HG03378 (cell line): ENCODE measurements around the gene RABAC1.

Source experiments
- ATAC-seq: cut with Tn5 transposase; IDR thresholded peaks from one replicate; pipeline ENCODE4 v1.9.1; 2021; ENCODE audit warnings: mild to moderate bottlenecking, moderate library complexity; ENCODE audit not compliant: unreplicated experiment

RABAC1 gene

DNA sequence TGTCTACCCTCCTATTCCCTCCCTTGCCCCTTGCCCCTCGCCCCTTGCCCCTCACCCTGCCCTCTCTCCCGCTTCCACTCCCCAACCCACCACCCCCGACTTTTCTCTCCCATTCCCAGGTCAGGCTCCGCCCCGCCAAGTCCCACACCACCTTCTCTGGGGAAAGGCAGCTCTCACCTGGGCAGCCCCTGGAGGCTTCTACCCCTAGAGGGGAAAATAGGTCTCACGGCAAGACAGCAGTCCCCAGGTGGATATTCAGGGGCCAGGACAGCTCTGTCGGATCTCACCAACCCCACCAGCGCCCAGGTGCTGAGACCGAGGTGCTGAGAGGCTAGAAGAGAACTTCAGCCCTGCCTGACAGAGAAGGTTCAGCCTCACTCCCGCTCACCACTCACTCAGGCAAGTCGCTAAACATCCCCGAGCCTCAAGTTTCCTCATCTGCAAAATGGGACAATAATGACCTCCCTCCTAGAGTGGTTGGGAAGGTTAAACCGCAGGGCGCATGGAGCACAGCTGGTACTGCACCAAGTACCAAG is 29.5 kb downstream of the RABAC1 start:
- no peak for ATAC-seq

DNA sequence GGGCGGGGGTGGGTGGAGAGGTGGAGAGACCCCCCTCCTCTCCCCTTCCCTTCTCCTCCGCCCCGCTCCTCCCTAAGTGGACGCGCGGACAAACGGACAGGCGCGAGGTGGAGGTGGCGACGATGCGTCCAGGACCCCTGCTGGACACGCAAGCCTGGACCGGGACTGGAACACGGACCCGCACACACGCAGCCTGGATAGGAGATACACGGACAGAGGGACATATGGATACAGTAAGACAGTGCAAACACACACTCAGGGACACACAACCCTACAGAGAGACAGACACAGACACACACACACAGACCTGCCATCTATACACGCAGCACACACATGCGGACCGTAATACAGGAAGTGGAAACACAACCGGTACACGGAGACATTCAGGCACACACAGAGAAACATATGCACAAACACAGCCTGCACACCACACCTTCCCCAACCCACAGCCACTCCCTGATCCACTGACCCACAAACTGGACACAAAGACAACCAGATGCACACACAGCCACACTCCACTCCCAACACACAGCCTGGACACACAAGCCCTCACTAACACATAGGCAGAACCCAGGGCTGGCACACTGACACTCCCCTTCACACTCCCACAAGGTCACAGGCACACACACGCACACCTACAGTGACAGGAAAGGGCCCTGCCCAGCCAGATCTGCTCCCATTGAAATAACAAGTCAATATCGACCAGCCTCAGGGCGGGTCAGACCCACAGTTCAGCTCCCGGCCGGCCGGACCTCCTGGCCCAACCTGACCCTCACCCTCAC is 30.2 kb downstream of the RABAC1 start:
- ATAC-seq: no peak

DNA sequence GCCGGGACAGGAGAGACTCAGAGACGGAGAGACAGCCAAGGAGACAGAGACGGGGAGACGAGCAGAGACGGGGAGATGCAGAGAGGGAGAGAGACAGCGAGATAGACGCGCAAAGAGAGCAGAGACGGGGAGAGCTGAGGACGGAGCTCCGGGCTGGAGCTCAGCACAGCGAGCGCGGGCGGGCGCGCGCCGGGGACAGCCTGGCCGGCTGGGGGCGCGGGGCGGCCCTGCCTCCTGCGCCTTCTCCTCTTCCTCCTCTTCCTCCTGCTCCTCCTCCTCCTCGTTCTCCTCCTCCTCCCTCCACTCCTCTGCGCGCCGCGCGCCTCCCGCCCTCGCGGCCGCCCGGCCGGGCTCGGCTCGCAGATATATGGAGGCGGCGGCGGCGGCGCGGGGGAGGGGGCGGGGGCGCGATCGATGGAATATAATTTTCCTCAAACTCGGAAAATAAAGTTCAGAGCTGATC is 30.9 kb downstream of the RABAC1 start, which contains the start of gene ERFL:
ERFL (minus strand) TSS at position 229 of the 463 bp plus-strand sequence. CDS start 15,530 bp downstream, outside the sequence.
- ATAC-seq: no peak

DNA sequence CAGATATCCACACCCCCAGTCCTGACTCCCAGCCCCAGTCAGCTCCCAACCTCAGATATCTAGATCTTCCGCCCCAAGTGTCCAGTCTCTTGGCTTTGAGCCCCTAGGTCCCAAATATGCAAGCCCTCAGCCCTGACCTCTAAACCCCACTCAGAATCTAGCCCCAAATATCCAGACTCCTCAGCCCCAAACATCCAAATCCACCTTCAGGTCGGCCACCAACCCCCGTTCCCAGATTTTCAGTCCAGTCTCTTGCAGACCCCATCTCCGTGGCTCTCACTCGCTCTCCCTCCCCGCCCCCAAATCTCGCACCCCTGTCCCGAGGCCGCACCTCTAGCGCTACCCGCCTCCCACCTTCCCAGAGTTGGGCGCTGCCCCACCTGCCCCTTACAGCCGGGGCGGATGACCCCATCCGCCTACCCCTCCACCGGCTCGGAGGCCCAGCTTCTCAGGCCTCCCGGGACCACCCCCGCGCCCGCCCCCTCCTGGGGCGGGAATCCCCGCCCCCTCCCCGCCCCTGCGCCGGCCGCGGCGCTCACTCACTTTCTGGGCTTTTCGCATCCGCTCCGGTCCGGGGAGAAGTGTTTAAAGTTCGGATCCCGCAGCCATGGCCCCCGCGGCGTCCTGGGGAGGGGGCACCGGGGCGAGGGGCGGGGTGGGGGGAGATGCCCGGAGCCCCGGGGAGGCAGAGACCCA is 31.5 kb downstream of the RABAC1 start:
- no peak for ATAC-seq

DNA sequence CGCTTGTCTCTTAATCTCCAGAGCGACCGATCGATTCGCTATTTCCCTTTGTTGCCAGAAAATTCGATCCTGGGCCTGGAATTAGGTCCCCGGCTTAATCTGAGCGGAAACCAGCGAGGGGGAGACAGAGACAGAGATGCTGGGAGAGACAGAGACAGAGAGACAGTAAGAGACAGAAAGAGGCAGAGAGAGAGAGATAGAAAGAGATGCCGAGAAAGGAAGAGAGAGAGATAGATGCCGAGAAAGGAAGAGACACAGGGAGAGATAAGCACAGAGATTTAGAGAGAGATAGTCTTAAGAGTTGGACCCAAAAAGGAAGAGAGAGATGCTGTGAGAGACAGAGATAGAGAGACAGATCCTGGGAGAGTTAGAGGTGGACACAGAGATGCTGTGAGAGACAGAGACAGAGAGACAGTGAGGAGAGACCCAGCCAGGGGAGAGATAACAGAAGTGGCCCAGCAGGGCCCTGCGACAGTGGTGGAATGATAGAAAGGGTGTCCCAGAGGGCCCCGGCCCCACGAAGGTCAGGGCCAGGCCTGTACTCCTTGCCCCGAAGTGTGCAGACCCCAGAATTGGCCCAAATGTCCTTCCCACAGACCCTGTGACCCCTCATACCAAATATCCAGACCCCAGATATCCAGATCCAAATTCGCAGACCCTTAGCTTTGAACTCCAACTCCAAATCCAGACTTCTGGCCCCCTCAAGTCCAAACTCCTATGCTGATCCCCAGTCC is 32.2 kb downstream of the RABAC1 start:
- no peak for ATAC-seq

DNA sequence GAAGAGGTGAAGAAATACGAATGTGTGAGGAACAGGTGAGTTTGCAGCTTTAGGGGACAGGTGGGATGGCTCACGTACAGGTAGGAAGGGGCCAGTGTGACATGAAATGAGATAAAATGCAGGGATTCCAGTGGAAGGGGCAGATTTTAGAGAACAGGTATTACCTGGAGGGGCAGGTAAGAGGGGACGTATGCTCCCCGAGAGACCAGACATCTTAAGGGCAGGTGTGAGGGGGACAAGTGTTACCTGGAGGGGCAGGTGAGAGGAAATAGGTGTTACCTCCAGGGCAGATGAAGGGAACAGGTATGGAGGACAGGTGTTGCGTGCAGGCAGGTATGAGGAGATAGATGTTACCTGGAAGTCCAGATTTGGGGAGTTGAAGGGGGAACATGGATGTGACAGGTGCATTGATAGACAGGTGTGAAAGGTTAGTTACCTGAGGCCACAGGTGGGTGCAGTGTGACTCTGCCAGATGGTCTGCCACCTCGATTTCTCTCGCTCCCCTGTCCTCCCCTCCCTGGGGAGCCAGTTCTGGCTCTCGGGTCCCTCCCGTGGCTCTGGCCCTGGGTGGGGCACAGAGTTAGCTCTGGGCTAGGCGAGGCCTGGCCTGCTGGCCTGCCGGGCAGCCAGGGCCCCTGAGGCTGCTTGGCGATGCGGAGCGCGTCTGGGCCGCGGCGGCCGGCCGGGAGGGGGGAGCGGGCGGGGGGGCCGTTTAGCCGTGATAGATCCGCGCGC is 32.9 kb downstream of the RABAC1 start:
- ATAC-seq: no peak

DNA sequence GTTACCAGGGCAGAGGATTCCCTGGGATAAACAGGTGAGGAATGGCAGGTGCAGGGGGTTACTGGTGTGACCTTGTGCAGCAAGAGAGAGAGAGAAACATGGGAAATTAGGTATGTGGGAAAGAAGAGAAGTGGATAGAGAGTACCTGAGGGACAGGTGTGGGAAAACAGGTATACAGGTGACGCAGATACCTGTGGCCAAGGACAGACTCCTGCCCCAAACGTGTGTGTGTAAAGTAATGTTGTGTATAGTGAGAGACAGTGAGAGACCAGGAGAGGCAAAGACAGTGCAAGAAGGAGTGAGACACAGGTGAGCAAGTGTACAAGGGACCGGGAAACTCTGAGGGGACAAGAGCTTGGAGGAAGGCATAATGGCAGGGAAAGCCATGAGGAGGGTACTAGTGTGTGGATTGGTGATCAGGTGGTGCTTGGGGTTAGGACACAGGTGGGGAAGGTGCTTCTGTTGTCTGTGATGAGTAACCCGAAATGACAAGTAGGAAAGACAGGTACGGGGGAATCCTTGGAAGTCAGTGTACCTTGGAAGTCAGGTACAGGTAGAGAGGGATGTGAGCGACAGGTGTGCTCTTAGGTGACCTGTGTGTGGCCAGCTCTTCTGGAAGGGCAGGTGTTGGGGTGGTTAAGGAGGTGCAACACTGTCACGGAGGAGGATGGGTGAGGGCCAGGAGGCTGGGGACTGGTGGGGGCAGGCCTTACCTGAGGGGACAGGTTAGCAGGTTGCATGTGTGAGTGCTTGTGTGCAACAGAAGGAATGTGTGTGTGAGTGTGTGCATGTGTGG is 33.7 kb downstream of the RABAC1 start:
- ATAC-seq: no peak

DNA sequence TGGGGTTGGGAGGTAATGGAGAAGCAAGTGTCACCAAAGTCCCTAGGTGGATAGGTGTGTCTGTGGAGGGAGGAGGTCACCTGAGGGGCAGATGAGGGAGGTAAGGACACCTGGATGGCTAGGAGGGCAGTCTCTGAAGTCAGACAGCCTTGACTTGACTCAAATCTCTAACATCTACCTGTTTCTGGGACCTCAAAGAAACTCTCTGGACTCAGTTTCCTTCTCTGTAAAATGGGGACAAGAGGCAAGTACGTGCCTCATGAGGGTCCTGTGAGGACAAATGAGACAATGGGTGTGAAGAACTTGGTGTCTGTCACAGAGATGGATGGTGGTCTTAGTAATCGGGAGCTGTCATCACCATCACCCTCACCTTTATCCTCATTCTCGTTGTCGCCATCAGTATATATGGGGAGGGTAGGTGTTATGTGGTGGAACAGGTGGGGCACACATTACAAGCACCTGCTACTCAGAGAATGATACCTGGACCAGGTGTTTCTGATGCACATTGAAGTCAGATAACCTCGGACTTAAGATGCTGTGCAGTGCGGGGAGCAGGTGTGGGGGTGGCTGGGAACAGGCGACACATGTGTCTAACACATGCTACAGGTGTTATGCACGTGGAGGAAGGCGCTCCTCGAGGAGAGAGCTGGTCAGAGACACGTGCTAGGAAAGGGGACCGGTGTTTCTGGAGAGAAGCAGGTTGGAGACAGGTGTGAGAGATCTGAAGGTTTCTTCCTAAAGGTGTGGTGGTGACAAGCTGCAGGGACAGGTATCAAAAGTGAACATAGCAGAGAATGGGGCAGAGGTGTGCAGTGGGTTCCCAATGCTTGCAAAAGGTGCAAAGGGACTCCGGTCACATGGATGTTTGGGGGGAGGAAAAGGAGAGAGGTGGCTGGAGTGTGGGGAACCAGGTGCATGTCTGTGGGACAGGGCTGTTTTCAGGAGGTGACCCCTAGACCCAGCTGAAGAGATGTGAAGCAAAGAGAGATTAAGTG is 34.7 kb downstream of the RABAC1 start:
- no peak for ATAC-seq

DNA sequence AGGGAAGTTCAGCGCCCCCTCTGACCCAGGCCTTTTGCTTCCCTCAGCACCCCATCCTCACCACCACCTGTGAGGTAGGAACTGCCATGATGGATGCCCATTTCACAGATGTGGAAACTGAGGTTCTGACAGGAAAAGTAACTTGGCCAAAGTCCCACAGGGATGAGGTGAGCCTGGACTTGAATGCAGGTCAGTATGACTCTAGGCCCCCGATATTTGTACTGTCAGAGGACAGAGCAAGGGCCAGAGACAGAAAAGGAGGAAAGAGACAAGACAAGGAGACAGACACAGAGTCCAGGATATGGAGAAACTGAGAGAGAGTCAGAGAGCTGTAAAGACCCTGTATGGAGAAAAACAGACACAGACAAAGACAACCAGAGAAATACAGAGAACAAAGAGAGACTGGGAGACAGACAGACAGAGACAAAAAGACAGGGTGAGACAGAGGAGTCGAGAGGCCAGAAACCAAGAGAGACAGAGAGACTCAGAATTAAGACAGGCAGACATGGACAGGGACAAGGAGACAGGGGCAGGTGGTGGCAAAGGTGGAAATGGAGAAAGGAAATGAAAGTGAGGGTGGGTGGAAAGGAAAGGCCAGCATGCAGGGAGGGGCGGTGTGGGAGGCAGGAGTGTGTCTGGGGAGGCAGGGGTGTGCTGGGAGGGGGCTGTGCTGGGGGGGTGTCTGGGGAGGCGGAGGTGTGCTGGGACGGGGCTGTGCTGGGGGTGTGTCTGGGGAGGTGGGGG is 35.9 kb downstream of the RABAC1 start:
- no peak for ATAC-seq

DNA sequence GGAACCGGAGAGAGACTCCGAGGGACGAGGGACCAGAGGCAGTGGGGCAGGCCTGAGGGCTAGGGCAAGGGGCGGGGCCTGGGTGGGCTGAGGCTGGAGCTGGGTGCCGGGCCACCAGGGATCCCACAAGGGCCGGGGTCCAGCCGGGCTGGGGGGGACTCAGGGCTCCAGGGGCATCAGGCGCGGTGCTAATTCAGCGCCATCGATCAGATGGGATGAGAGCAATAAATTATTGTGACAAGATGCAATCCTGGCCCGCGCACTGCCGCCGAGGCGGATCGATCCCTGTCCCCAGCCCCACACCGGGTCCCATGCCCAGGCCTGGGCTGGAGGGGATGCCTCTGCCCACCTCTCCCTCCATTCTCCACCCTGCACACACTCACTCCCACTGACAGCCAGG is 36.5 kb downstream of the RABAC1 start:
- no peak for ATAC-seq

DNA sequence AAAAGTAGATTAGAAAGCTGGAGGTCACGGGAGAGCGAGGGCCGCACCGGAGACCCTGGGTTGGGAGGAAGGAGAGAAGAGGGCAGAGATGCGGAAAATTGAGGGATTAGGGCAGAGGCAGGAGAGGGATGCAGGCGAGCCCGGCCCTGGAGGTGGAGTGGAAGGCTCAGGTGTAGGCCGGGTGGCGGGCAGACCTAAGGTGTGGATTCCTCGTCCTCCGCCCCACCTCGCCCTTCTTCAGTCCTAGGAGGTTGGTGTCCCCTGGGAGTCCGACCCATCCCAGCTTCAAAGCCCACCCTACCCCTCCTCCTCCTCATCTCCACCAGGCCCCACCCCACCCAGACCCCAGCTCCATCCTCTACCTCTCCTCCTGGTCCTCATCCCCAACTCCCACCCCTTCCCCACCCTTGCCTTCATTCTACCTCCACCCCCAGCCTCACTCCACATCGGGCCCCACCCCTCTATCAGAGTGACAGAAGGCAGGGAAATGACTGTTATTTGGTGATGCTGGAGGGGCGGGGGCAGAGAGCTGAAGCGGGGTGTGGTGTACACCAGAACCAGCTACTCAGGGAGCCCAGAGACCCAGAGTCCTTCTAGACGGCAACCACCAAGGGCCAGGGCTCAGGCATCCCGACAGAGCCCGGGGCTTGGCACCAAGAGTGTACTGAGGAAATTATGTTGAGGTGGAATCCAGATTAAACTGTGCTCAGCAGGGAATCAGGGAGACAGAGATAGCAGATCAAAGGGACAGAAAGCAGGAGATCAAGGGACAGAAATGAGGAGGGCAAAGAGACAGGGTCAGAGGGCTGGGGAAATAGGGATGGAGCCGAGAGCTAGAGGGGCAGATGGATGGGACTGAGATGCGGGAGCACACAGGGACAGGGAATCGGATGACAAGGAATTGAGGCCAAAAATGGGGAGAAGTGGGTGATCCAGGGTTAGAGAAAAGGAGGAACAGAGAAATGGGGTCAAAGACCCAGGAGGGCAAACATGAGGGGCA is 37.2 kb downstream of the RABAC1 start:
- no peak for ATAC-seq

DNA sequence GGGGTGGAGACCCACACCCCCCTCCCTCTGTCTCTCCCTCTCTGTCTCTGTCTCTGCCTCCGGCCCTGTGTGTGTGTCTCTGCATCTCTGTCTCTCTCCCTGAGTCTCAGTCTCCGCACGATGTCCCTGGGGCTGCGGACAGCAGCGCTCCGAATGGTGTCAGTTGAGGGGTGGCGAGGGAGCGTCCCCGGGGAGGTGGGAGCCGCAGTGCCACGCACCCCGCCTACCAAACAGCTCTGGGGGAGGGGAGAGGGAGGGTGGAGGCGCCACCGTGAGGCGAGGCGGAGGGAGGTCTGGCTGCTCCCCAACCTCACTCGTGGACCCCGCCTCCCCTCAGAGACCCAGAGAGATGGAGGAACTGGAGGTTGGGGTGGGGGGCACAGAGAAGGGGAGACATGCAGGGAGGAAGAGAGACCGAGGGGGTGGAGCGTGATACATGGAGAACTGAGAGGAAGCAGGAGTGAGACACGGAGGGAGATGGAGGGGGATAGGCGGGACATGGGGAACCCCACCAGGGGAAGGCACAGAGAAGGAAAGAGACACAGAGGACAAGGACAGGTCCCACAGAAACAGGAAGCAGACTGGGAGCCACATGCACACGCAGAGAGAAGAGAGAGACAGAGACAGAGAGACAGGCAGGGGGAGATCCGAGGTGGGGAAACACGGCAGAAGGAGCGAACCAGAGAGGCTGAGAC is 38.1 kb downstream of the RABAC1 start:
- no peak for ATAC-seq

DNA sequence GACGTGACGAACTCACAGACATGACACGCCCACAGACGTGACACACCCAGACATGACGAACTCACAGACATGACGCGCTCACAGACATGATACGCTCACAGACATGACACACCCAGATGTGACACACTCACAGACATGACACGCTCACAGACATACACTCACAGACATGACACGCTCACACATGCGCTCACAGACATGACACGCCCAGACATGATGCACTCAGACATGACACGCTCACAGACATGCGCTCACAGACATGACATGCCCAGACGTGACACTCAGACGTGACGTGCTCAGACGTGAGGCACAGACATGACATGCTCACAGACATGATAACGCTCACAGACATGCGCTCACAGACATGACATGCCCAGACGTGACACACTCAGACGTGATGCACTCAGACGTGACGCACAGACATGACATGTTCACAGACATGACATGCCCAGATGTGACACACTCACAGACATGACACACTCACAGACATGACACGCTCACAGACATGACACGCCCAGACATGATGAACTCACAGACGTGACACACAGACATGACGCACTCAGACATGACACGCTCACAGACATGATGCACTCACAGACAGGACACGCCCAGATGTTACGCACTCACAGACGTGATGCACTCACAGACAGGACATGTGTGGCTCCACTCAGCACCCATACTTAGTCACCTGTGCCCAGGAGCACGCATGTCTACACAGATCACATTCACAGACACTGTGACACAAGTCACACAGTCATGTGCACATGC is 39.0 kb downstream of the RABAC1 start:
- no peak for ATAC-seq

DNA sequence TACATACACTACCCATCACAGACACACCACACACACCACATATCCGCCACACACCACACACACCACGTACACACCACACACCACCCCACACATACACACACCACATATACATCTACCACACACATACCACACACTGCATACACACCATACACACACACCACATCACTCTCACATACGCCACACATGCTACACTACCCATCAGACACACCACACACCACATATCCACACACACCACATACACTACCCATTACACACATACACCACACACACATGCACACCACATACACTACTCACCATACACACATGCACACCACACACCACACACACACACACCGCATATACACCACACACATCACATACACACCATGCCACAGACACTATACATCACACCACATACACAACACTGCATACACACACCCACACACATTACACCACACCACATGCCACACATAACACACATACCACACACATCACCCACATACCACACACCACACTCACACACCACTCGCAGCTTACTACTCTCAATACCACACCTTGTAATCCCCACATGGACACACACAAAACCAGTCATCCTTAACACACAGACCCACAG is 40.4 kb downstream of the RABAC1 start:
- ATAC-seq: no peak

DNA sequence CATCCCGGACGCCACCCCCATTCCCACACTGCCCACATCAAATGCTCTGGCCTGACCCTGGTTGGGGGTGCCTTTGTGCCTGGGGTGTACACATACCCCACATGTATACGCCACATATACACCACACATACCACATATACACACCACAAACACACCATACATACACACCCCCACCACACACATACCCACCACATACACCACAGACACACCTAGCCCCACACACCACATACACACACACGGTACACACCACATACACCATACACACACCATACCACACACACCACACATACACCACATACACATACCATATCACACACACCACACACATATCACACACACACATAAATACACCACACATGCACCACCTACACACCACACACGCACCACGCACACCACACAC is 41.0 kb downstream of the RABAC1 start:
- ATAC-seq: no peak
